HG03175 (cell line): ENCODE results near the gene PIWIL4.
"Not testable (repeated sequence)": the region's sequence is repeated elsewhere in the genome, so short reads cannot be mapped to it uniquely, and the experiment has no call there.

ENCODE experiments used
- ATAC-seq: cut with Tn5 transposase; IDR thresholded peaks from one replicate; pipeline ENCODE4 v1.9.1; 2021; ENCODE audit warnings: mild to moderate bottlenecking, moderate library complexity; ENCODE audit not compliant: unreplicated experiment

The PIWIL4 gene

DNA sequence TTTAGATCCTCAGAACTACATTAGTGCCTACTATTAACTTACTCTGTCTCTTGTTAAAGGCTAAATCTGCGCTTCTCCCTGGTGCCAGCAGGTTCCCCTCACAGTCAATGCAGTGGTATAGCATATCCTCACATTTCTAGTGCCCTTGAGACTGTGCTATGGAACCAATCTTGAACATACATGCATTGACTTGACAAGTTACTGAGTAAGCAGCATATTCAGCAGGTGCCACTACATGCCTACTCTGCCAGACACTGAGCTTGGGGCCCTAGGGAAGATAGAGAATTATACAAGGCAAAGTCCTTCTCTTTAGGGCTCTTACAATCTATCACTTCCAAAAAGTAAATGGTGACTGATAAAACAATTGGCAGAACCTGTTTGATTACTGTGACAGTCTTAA, 20.3 kb upstream of the PIWIL4 start:
- ATAC-seq, result no peak

DNA sequence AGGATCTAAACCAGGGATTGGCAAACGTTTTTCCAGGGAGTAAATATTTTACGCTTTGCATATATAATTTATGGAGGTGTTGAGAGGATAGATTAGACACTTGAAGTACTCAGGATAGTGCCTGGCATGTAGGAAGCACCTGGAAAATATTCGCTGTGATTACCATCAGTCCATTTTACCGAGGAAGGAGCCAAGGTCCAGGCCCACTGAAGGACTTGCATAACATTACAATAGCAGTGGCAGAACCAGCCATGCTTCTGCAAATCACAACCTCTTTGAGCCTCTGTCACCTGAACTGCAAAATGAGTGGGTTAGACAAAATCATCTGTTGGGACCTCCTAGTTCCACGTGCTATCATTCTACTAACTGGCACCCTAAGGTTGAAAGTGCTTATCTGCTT, 18.0 kb upstream of the PIWIL4 start:
- ATAC-seq, result no peak

DNA sequence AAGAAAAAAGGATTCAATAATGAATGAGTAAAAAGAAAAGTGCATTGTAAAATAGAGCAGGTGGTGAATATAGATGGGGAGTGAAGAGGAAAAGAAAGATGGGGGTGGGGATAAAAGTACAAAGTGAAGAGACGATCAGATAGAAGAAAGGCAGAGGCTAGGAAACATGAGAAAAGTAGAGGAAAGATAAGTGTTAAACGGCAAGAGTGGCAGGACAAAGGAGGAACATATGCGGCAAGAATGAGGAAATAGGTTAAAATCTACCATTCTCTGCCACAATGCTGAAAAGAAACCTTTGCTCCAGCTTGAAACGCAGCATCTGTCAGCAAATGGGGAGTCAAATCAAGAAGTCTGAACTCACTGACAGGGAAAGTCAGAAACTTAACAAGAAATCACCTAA, 16.7 kb upstream of the PIWIL4 start:
- no peak for ATAC-seq

DNA sequence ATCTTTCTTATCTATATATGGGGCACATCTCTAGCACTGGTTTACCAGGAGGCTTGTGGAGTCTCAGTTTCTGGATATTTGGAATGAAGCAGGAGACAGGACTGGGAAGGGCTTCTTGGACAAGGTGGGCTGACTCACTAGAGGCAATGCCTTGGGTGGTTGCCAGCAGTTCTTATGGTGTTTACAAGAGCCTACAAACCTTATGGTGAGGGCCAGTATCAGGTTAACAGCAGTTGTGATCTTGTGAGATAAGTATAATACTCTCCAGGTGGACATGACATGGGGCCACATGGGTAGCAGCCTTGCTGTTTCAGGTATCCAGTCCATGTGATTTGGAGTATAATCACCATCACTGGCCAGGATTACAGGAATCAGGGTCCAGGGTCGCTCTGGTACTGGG, 13.2 kb upstream of the PIWIL4 start:
- ATAC-seq, result no peak

DNA sequence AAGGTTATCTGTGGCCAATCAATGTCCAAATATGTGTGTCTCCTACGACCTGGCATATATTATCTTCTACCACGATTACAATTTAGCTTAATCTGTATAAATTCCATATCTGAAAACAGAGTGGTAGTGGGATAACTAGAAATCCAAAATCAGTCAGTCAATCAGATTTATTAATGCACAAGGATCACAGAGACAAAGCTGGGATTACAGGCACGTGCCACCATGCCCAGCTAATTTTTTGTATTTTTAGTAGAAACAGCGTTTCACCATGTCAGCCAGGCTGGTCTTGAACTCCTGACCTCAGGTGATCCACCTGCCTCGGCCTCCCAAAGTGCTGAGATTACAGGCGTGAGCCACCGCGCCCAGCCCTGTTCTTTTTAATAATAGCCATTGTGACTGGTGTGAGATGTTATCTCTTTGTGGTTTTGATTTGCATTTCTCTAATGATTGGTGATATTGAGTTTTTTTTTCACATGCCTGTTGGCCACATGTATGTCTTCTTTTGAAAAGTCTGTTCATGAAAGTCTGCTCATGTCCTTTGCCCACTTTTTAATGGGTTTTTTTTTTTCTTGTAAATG, 11.3 kb upstream of the PIWIL4 start:
- ATAC-seq, result not testable (repeated sequence)

DNA sequence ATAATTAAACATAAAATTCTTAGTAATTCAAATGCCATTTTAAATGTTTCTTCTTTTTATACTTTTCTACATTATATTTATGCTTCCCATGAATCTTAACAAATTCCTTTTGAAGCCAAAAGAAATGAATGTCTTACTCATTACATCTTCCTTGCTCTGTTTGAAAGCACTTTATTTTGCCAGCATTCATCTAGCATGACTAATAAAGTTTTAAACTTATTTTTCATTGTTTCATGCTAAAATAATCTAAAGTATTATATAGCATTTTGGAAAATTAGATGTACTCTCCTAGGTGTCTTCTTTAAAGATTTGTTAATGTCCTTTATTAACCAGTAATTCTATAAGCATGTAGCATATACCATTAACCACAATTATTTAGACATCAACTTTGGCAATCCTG, 9.7 kb upstream of the PIWIL4 start:
- ATAC-seq, result no peak

DNA sequence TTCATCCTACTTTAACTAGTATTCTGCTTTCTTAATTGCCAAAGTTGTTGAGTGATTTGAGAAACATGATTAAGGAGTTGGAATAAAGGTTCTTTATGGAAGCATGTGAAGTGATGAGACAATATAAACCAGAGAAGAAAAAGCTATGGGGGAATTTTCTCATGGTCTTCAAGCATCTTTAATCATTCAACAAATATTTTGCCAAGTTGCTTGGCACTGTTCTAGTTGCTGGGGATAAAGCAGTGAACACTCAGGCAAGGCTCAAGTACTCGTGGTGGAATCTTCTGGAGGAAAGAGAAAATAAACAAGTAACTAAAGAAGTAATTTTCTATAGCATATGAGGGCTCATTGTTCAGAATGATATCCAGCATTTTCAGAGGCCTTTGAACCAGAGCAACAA, 9.2 kb upstream of the PIWIL4 start:
- no peak for ATAC-seq

DNA sequence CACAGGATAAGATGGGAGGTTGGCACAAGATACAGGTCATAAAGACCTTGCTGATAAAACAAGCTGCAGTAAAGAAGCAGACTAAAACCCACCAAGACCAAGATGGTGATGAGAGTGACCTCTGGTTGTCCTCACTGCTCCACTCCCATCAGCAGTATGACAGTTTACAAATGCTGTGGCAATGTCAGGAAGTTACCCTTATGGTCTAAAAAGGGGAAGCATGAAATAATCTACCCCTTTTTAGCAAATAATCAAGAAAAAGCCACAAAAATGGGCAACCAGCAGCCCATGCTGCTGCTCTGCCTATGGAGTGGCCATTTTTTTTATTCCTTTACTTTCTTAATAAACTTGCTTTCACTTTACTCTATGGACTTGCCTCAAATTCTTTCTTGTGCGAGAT, 8.7 kb upstream of the PIWIL4 start:
- ATAC-seq, result peak; percentile 64

DNA sequence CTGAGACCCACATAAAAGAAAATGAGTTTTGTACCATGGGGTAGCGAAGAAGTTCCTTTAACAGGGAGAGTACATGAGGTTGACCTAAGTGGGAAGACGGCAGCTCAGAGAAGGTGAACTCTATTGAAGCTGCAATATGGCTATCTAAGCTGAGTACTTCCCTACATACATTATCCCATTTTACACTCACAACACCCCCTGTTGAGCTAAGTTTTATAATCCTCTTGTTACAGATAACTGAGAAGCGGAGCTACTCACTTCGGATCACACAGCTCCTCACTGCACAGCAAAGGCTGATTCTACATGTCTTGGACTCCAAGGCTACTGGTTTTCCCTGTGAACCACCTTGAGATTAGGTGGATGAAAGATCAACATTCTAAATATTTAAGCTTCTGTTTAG, 8.2 kb upstream of the PIWIL4 start:
- ATAC-seq, result no peak

DNA sequence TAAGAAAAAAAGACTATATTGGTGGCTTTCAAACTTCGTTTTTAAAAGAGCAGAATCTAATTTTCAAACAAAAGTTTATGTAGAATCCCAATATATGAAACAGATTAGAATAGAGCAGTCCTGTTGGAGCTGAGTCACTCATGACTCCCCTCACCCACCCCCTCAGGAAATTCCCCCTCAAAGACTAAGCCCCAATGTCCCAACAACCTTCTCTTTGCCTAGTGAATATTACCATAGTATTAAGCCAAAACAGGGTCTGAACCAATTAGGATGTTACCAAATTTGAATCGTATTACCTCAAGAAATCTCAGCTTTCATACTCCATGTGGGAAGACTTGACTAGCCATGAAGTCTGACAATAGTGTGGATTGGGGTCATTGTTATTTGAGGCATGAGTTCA, 7.8 kb upstream of the PIWIL4 start:
- ATAC-seq, result no peak

DNA sequence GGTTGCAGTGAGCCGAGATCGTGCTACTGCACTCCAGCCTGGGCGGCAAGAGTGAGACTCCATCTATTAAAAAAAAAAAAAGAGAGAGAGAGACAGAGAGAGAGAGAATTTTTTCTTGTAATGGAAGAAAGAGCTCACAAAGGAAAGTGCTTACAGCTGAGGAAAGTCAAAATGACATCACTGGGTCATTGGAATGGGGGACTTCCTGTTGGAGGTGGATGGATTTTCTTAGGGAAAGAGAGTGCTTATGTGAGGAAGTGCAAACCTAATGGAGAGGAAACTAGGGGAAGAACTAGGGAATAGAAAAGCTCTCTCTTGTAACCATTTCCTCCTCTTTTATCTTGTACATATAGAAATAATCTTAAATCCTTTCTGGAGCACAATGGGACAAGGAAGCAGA, 6.3 kb upstream of the PIWIL4 start:
- ATAC-seq, result no peak

DNA sequence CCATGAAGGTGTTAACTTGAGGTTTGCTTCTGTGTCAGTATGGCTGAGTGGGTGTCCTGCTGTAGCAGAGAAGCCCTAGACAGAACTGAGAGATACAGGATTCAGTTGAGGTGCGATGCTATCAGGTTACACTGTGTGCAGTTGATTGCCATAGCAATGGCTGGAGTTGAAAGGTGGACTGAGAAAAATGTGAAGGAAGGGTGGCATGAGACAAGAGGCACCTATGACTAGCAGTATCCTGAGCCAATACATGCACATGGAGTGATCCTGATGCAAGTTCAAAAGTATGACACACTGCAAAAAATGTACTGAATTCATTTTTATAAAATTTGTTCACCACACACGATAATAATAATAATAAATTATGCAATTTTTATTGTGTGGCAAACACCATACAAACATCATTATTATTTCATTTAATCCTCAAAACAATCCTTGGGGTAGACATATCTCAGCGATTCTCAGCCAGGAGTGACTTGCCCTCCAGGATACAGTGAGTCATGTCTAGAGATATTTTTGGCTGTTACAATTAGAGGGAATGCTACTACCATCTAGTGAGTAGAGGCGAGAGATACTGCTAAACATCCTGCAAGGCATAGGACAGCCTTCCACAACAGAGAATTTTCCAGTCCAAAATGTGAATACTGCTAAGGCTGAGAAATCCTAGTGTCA, 3.9 kb upstream of the PIWIL4 start:
- ATAC-seq, result no peak

DNA sequence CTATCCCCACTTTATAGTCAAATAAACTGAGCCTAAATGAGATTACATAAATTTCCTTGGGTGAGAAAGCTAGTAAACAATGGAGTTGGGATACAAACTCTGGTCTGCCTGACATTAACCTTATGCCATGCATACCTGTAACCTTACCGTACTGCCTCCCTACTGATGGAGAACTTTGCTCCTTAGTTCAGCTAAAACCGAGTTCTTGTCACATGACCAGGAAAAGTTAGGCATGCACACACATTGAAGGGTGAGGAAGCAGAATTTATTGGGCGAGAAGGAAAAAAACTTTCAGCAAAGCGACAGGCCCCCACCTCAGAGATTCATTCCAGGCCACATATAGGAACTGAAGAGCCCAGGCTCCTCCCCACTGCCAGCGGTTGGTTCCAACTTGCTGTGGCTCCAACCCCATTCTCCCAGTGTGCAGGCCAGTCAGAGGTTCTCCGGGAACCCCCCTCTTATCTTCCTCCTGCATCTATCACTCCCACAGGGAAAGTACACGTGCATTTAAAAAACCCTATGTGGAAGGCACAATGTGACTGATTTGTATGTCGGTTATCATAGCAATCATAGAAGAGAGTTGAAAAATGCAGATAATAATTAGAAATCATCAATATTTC, 3.2 kb upstream of the PIWIL4 start:
- no peak for ATAC-seq

DNA sequence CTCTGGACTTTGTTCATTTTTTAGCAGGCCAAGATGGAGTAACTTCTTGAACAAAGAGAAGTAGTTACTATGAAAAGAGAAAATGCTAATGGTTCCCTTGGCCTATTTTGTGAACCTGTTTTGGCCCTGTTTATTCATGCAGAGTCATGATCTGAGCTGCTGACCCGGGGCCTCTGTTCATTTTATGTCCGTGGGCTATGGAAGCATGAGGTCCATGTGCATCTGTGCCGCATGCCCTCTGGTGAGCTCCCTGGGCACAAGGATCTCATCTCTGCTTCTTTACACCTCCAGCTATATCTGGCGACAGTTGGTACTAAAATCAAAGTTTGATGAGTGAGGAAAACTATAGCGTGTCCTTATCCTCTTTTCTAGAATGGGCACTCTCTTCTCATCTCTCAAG, 1.0 kb downstream of the PIWIL4 start:
- ATAC-seq, result no peak

DNA sequence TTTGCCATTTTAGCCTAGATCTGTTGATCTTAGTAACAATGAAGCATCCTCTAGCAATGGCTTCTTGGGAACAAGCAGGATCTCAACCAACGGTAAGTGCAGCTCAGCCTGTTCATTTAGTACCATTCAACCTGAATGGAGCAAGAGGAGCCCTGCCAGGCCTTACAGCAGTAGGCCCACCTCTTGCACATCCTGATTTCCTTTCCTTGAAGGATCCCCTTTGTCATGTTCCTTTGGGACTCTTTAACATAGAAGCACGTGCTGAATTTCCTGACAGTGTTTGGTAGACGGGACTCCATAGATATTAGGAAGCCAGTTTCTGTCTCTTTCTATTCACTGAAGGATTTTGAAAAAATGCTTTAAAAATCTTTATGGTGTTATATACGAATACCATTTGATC, 1.5 kb downstream of the PIWIL4 start:
- no peak for ATAC-seq

DNA sequence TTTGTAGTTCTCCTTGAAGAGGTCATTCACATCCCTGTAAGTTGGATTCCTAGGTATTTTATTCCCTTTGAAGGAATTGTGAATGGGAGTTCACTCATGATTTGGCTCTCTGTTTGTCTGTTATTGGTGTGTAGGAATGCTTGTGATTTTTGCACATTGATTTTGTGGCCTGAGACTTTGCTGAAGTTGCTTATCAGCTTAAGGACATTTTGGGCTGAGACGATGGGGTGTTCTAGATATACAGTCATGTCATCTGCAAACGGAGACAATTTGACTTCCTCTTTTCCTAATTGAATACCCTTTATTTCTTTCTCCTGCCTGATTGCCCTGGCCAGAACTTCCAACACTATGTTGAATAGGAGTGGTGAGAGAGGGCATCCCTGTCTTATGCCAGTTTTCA, 5.8 kb downstream of the PIWIL4 start:
- not testable (repeated sequence) for ATAC-seq

DNA sequence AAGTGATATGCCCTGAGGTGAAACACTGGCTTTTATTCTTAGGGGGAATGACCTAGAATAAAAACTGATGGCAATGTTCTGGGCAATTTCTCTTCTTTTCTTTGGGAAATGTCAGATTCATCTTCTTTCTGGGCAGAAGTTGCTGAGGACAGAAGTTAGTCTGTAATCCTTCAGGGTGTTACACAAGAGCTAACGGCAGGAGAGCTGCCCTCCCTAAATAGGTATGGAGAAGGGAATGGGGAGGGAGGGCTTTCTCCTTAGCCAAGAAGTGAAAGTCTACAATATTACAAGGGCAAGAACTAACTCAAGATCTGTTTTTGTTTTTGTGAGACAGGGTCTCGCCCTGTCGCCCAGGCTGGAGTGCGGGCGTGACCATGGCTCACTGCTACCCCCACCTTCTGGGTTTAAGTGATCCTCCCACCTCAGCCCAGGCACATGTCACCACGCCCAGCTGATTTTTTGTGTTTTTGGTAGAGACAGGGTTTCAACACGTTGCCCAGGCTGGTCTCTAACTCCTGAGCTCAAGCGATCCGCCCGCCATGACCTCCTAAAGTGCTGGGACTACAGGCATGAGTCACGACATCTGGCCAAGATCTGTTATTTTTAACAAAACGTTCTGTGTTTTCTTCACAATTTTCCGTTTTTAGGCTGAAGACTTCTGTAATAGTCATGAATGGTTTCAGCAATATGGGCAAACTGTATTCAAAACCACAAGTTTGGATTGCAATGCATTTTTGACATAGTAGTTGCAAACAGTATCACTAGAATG, 7.2 kb downstream of the PIWIL4 start:
- no peak for ATAC-seq

DNA sequence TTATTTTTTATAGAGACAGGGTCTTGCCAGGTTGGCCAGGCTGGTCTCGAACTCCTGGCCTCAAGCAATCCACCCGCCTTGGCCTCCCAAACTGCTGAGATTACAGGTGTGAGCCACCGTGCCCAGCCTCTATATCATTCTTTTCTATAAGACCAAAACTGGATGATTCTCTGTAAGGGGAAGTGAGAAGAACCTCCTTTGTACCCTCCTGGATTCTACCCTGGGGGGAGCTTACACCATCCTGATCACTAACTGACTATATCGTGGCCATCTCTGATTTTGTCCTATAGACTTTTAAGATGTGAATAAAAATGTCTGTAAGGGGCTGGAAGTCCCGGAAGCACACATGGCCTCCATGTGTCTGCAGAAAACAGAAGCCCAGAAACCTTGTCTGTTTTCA, 9.1 kb downstream of the PIWIL4 start:
- ATAC-seq, result no peak

DNA sequence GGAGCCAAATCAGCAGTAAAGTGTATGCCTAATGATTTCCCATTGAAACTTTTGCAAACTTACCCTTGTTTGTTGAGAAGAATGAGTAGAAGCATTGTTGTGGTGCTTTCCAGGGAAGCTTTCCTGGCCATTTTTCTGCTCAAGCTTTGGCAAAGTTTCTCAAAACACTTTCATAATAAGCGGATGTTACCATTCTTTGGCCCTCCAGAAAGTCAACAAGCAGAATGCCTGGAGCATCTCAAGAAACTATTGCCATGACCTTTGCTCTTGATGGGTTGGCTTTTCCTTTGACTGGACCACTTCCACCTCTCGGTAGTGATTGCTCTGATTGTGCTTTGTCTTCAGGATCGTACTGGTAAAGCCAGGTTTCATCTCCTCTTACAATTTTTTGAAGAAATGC, 10.7 kb downstream of the PIWIL4 start:
- no peak for ATAC-seq

DNA sequence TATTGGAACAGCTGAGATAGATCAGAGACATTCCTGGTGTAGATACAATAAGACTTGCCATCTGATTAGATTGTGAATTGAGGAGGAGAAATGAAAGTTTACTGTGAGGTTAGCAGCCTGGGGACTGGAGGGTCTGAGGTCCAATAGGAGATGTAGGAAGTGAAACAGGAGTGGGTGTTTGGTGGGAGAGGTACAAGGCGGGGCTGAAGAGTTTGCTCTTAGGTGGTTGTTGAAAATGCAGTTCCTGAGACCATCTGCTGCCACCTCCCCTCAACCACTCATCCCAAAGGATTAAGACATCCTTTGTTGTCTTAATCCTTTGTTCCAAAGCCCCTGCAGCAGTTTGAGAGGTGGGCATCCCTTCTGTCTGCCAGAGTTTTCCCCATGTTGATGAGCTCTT, 14.8 kb downstream of the PIWIL4 start:
- ATAC-seq, result no peak

DNA sequence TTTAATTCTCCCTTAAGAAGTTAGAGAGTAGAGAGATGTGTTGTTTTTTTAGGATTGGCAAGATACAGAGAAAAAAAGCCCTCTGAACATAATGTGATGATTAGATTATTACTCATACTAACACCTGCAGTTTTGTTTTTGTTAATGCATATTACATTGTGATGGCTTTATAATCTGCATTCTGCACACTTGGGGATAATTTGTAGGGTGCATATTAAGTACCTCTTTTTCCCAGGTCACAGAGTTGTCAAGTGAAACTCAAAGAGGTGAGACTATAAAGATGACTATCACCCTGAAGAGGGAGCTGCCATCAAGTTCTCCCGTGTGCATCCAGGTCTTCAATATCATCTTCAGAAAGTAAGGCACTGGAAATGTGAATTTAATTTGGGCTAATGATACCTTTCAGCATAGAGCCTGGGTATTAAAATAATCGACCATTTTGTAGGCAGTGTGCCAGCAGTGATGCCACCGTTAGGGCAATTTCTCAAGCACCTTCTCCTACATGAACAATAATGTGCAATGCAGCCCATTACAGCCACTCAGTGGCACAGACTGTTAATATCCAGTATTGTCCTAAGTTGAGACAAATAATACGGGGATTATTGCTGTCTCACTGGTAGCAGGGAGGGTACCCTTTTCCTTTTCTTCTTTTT, 16.2 kb downstream of the PIWIL4 start:
- no peak for ATAC-seq
